Spleen (tissue), 7 donors: ENCODE results near the gene SLC25A24.

Experiments
- CTCF ChIP-seq, 11 experiments: fragments of 200-600 bp in 7 of 11; fragments of 450-650 bp in 4 of 11; sonication (generic) in 4 of 11; IDR thresholded peaks in 8 of 11; conservative IDR thresholded peaks in 3 of 11; 1 replicate in 7 of 11; 2 replicates in 4 of 11; pipeline versions ENCODE4 v1.4.0 to v1.8.0; 2016 to 2021; ENCODE audit warnings: antibody characterized with exemption in 11 of 11, inconsistent platforms in 4 of 11, mild to moderate bottlenecking in 1 of 11
- POLR2A ChIP-seq, 3 donors: fragments of 450-650 bp; IDR thresholded peaks; one replicate each; pipeline ENCODE4 v1.5.1; 2017; ENCODE audit warnings: antibody characterized with exemption in 3 of 3, mild to moderate bottlenecking in 1 of 3
- donor health status: DM: no; HTN: no; CAD: no; lungs with moderate emphysema.
- donor health status: DM: no; HTN: no; CAD: no.
- donor health status: DM: no; HTN: no; CAD: no.

- TF ChIP-seq CTCF (IDR thresholded peaks at IDR 0.05 in 8 of 11, conservative IDR thresholded peaks at IDR 0.05 in 3 of 11), result no peak
- no peak for TF ChIP-seq POLR2A (IDR thresholded peaks at IDR 0.05)
Measured at GRCh38 chr1:108140177-108140576, 60.0 kb downstream of the SLC25A24 start.
